ENCODE measurements around the gene CLTRN.

GRCh38 chrX:15605226-15605625 is 59.4 kb downstream of the CLTRN start:
- TF ChIP-seq CTCF (IDR thresholded peaks at IDR 0.05; ENCODE audit: borderline replicate concordance, extremely low read depth, low read length, poor library complexity, severe bottlenecking) (no peak), EZH2 (IDR thresholded peaks at IDR 0.05; ENCODE audit: borderline replicate concordance, low read depth, low read length, severe bottlenecking) (no peak)
